Tongue (tissue), 2 donors: Measurements from ENCODE around the gene MYRIP. TPM values are rescaled to one million over a fixed set of nuclear protein-coding genes. Genes with fewer than 3 reads are reported as not detected.
"Not testable (repeated sequence)": the region's sequence is repeated elsewhere in the genome, so short reads cannot be mapped to it uniquely, and the experiment has no call there.

Experiments
- DNase-seq: peaks from one replicate; pipeline ENCODE4 v3.0.0-alpha.2; 2015
- total RNA-seq: library from RNA; depleted of rRNA; stranded (reverse); fragments of >200 nt; gene quantifications from one replicate; pipeline ENCODE4 v1.2.3, GENCODE V29; 2014

Gene MYRIP
- total RNA-seq, 1 donor from 2014 or later = 3.7 TPM

GRCh38 chr3:40133886-40134575 lies 324.6 kb downstream of the MYRIP start:
- not testable (repeated sequence) for DNase-seq

DNA sequence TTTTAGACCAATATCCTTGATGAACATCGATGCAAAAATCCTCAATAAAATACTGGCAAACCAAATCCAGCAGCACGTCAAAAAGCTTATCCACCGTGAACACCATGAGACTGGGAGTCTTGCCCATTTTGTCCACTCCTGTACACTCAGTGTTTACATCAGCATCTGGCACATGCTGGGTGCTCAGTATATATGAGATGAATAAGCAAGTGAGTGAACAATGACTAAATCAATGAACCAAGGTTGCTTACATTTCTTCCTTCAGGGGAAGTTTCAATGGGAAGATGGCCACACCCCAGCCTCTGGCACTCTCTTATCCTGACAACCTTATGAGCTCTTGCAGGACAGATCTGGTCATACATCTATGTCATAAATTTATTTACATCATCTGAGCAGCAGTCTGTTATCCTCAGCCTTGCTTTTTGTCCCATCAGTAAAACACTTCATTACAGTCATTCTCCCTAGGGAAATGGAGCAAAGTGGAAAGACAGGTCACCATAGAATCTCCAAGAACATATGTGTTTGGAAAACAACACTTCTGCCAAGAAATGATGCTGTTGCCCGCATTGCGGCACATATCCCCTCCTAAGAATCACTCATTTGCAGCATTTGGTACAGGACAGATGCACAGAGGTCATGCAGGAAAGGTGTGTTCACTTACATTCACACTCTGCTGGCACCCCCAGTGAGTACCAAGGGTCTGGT lies 328.3 kb downstream of the MYRIP start:
- DNase-seq = no peak

- no peak for DNase-seq
Observed at GRCh38 chr3:40143283-40144090, 334.1 kb downstream of the MYRIP start.

DNA sequence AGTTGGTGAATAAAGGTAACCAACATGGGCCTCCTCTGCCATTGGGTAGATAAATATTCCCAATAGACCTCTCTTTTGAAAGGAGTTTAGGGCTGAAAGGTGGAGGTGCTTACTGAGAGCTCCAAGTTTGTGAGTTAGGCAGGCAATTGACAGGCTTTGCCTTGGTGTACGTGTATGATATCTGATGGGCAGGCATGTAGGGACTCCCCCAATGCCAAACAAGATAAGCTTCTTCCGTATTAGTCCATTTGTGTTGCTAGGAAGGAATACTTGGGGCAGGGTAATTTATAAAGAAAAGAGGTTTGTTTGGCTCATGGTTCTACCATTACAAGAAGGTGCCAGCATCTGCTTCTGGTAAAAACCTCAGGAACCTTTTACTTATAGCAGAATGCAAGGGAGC lies 339.4 kb downstream of the MYRIP start:
- no peak for DNase-seq

GRCh38 chr3:40152482-40153133 lies 343.2 kb downstream of the MYRIP start:
- DNase-seq = no peak

- DNase-seq = no peak
Observed at GRCh38 chr3:40160933-40161332, 351.5 kb downstream of the MYRIP start.

DNA sequence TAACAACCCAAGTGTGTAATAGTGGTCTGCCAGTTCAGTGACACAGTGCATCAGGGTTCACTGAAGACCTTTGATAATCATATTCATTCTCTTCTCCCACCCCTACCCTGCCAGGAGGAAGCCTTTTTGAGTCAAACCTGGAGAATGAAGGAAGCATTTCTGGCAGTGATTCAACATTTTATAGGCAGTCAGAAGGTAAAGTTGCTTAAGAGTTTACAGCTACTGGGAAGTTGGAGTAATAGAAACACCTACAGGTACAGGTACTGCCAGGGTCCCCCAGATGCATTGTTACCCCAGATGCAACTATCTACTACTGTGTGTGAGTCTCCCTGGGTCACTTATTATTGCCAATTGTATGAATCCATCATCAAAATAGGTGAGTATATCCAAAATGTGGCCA lies 353.2 kb downstream of the MYRIP start:
- no peak for DNase-seq

DNA sequence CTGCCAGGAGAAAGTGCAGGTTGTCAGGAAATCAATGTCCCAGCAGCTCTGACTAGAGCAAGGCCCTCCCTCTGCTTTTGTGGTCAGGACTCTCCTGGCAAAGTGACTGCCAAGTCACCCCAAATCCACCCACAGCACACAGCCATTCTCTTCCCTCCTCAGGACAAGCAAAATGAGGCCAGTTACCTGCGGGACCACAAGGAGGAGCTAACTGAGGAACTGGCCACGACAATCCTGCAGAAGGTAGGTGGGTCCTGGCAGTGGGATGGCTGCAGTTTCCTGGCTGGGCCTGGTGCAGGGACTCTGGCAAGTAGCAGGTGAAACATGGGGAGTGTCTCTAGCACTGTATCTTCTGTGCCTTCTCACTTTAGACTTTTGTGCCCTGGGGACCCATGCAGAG lies 357.6 kb downstream of the MYRIP start:
- DNase-seq = no peak

DNA sequence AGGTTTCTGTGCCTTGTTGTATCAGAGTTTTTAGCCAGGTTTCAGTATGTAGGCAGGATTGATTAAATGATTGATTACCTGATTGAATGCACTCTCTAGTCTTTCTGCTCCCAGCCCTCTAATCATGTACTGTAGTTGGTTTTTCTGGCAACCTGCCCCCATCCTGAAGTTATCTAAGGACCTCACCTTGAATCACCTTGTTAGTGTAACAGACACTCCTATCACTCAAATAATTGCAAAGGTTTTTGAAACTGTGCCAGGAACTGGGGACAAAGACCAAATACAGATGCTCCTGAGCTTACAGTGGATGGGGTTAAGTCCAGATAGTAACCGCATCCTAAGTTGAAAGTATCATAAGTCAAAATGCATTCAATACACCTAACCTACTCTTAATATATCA lies 358.5 kb downstream of the MYRIP start:
- DNase-seq = no peak

GRCh38 chr3:40169983-40170382 lies 360.6 kb downstream of the MYRIP start:
- no peak for DNase-seq

DNA sequence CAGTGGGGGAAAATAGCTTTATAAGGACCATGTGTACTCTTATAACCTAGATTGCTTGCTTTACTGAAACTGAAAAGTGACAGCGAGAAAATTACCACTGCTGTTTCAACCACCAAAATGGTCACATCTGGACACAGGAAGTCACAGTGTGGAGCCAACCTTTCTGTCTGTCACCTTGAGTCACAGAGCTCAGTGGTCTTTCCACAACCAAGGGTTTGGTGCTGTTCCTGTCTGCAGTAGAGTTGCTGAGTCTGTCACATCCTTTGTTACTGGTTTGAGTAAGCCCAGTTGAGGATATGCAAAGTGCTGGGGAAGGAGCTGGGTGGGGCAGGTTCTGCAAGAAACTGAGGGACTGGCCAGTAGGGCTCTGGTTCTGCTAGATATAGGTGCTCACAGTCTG lies 361.0 kb downstream of the MYRIP start:
- DNase-seq = no peak

DNA sequence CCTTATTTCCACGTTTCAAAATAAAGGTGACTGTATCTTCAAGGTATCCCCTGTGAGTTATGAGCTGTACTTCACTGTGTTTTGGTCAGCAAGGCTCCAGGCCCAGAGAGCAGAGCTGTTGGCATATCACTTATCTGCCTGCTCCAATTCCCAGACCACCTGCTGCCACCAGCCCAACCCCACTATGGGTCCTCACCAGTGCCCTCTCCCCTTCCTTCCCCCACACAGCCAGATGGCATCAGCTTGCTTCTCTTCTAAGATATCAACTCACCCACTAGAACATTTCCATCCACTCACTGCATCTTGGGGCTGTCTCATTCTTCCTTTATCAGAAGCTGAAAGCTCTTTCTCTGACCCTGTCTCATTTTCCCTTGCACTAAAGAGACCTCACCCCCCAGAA lies 363.2 kb downstream of the MYRIP start:
- DNase-seq = no peak

DNA sequence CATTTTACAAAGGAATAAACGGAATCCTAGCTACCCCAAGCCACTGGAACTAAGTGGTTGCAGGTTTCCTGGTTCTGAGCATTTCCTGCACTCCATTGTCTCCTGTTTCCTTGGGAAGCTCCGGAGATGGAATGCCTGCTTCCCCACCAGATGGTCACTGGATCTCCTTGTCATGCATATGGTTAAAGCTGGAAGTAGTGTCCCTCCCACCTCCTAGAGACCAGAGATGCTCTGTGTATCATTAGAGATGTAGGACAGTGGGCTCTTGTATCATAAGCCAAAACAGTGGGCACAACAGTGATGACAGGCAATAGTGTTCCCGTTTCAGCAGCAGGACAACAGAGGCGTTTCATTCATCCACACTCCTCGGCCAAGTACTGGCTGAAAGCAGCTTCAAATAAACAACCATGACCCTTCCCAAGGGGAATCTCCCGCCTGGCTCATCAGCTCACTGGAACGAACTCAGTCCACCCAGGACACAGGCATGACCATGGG lies 363.9 kb downstream of the MYRIP start:
- peak; percentile 60 for DNase-seq

DNA sequence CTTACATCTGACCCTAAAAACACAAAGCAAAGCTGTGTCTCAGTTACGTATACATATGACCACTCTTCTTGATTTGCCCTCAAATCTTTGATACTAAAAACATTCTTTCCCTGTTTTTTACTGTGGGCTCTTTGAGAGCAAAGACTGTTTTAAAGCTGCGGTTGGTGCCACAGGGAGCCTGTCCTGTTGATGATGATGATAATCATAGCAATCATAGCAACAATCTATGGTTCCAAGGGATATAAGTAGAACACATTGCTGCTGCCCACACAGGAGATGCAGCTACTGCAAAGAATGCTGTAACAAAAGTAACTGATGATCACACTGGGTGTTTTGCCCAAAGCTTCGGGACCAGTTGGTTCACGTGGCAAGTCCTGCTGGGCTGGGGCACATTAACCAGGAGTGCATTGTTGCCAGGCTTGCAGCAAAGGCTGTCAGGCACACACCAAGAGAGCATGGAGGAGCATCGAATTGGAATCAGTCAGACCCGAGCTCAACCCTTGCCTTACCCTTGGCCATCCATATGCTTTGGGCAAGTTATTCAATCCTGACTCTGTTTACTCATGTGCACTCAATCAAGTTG lies 368.7 kb downstream of the MYRIP start:
- no peak for DNase-seq

- DNase-seq = peak; percentile 85
Observed at GRCh38 chr3:40179016-40179415, 369.6 kb downstream of the MYRIP start.

DNA sequence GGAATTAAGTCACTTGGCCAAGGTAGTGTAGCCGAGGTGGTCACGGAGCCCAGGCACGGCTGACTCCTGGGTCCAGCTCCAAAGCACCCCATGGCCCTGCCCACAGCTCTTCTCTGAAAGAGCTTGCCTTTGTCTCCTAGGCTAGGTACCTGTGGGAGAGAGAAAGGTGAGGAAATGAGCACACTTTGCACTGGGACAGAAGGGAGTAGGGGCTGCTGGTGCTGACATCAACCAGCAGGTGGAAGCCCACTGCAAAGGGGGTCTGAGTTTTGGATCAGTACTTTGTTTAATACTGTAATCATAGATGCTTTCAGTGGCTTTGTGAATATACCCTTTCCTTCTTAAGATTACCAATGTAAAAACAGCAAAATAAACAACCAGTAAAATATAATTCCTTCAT lies 371.8 kb downstream of the MYRIP start:
- no peak for DNase-seq

DNA sequence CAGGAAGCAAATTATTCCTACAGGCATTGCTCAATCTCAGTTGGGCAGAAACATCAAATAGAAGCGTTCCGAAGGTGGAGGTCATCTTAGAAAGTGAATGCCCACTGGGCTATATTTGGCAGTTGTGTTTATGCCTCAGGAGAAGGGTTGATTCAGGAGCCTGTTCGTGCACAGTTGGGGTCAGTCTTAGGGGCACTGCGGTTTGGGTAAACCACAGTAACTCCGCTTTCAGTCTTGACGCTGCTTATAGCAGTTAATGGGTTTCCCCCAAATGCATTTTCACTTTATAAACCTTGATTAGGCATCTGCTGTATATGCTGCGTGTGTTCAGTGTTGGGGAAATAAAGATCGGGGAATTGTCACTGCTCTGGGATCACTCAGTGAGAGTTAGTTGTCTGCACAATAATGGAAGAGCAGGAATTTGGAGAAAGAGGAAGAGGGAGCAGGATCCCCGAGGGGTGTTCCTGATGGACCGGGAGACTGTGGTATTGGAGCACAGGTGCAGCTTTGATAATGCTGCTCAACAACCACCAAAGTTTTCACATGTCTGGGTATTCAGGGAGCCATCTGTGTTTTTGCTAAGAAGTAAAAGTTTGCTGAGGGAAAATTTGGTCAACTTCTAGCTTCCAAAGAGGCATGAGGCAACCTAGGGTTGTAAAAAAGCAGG lies 375.8 kb downstream of the MYRIP start:
- DNase-seq = no peak

DNA sequence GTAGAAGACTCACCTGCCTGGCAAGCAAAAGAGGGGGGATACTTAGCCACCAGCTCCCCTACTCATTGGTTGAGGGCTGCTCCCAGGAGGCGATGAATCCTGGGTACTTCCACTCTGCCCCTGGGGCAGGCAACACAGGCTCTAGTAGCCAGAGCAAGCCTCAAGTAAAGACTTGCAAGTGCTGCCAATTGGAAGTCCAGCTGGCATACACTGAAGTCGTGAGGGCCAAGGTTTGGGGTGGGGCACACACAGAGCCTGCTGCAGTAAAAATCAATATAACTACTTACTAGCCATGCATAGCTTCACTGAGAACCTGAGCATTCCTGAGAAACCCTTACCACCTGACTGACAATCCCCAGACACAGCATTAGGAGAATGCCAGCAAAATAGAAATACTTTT lies 377.1 kb downstream of the MYRIP start:
- DNase-seq = no peak

GRCh38 chr3:40187945-40188344 lies 378.5 kb downstream of the MYRIP start:
- DNase-seq = no peak

DNA sequence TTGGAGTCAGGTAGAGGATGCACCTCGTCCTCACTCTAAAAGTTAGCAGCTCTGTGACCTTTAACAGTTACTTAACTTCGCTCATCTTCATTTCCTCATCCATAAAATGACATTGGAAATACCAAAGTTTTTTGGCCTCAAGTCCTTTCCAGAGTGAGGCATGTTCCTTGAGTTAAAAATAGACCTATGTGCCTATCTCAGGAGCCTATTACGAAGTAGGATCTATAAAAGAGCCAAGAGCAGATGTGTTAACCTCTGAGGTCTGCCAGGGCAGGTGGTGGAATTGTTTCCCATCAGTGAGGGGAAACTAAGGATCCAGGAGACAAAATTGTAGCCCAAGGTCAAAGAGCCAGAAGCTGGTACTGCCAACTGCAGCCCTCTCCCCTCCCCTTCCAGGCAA lies 379.7 kb downstream of the MYRIP start:
- DNase-seq = no peak

DNA sequence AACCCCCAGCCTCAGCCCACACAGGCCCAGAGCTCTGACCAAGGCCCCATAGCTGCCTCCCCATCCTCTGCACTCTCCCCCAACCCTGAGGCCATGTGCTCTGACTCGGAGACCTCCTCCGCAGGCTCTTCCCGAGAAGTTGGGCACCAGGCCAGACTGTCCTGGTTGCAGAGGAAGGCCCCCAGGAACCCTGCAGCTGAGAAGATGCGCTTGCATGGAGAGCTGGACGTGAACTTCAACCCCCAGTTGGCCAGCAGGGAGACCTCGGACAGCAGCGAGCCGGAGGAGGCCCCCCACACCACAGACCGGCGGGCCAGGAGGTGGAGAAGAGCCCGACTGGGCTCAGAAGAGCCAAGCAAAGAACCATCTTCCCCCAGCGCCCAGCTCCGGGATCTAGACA lies 380.6 kb downstream of the MYRIP start:
- no peak for DNase-seq

DNA sequence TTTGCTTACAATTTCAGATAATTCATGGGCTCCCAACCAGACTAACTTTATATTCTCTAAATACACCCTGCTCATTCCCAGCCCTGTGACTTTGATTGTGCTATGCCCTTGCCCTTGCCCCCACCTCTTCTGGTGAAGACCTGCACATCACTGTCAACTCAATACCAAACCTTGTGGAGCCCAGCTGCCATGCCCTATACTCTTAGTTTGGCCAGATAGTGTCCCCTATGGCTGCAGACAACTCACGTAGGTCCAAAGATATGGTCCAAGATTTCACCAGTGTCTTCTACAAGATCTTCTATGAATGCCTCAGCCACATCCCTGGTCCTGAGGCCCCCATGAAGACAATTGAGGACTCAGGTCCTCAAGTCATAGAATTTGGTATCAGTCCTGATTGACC lies 381.8 kb downstream of the MYRIP start:
- DNase-seq = no peak
